Endothelial cell of umbilical vein (primary cell): ENCODE results near the gene LUZP2. TPM values are rescaled to one million over a fixed set of nuclear protein-coding genes. Genes with fewer than 3 reads are reported as not detected.

ENCODE experiments used
- Bru-seq: library from RNA; stranded (reverse); fragments of 400-500 nt; gene quantifications from one replicate; lab custom pipeline; 2021; lab: Mats Ljungman, UMichigan
- BruChase-seq, 2 experiments: library from RNA; stranded (reverse); fragments of 400-500 nt; gene quantifications; one replicate each; lab custom pipeline; 2021; lab: Mats Ljungman, UMichigan
- BruUV-seq: library from RNA; stranded (reverse); fragments of 400-500 nt; replicated peaks from 2 replicates; lab custom pipeline; 2021; lab: Mats Ljungman, UMichigan
- CTCF ChIA-PET: fragments of 300-600, 350-600 bp; sonication (Branson Sonifier 250); formaldehyde crosslinking; loops from one replicate; lab custom pipeline; 2021; ENCODE audit warnings: antibody characterized with exemption, inconsistent platforms; lab: Charles Lee
- POLR2A ChIA-PET: fragments of 300-600, 350-600 bp; sonication (Branson Sonifier 250); formaldehyde crosslinking; loops from one replicate; lab custom pipeline; 2021; ENCODE audit warnings: antibody characterized with exemption, inconsistent platforms; lab: Charles Lee
- DNase-seq: peaks from one replicate; pipeline ENCODE4 v3.0.0-alpha.2; 2011; ENCODE audit warnings: low read depth, low spot score
- FAIRE-seq: peaks from 2 replicates; lab custom pipeline; 2011; peaks lifted over from hg19 to GRCh38; lab: Jason Lieb, UNC
- H2AFZ ChIP-seq: 2 replicates; pipeline ENCODE4 v1.6.0; 2012; ENCODE audit warnings: low read depth, low read length, control low read depth, inconsistent platforms
- H3K27ac ChIP-seq: 2 replicates; pipeline ENCODE4 v1.5.1; 2011; ENCODE audit warnings: low read depth, mild to moderate bottlenecking, control low read depth, low read length, moderate library complexity; ENCODE audit not compliant: insufficient read depth
- H3K27me3 ChIP-seq, 2 experiments: 2 replicates each; pipeline versions ENCODE4 v1.6.0 to v1.6.1; 2011; ENCODE audit warnings: low read length in 2 of 2, mixed read lengths in 1 of 2; ENCODE audit not compliant: control insufficient read depth in 2 of 2, insufficient read depth in 2 of 2
- H3K36me3 ChIP-seq, 2 experiments: 2 replicates in 1 of 2; 3 replicates in 1 of 2; pipeline ENCODE4 v1.5.1; 2011; ENCODE audit warnings: low read length in 2 of 2, mild to moderate bottlenecking in 1 of 2, moderate library complexity in 1 of 2; ENCODE audit not compliant: control insufficient read depth in 2 of 2, insufficient read depth in 2 of 2; ENCODE audit errors: extremely low read depth in 1 of 2
- H3K4me1 ChIP-seq: 3 replicates; pipeline ENCODE4 v1.5.1; 2011; ENCODE audit warnings: mild to moderate bottlenecking, low read length; ENCODE audit not compliant: control insufficient read depth, insufficient read depth; ENCODE audit errors: extremely low read depth
- H3K4me2 ChIP-seq: 2 replicates; pipeline ENCODE4 v1.6.1; 2011; ENCODE audit warnings: low read length, control low read depth, mixed read lengths; ENCODE audit not compliant: insufficient read depth
- H3K4me3 ChIP-seq, 3 experiments: fragments of 200-600 bp in 1 of 3; sonication (generic), shearing (Covaris generic) in 1 of 3; replicated peaks in 1 of 3; 2 replicates each; pipeline ENCODE4 v1.5.1; 2011 to 2016; ENCODE audit warnings: control low read depth in 3 of 3, low read length in 3 of 3, mild to moderate bottlenecking in 2 of 3, inconsistent platforms in 1 of 3, low read depth in 1 of 3, moderate library complexity in 1 of 3; ENCODE audit not compliant: insufficient read depth in 1 of 3
- H3K79me2 ChIP-seq: 2 replicates; pipeline ENCODE4 v1.6.0; 2012; ENCODE audit warnings: low read length, inconsistent platforms; ENCODE audit not compliant: control insufficient read depth, insufficient read depth
- H3K9ac ChIP-seq: replicated peaks from 2 replicates; pipeline ENCODE3; 2011; ENCODE audit warnings: low read length, control low read depth; ENCODE audit not compliant: insufficient read depth; ENCODE audit errors: extremely low read depth
- H3K9me1 ChIP-seq: replicated peaks from 3 replicates; pipeline ENCODE4 v1.6.0; 2011; ENCODE audit warnings: mild to moderate bottlenecking, low read length; ENCODE audit not compliant: control insufficient read depth, insufficient read depth; ENCODE audit errors: extremely low read depth
- H3K9me3 ChIP-seq: replicated peaks from 2 replicates; pipeline ENCODE4 v1.5.1; 2012; ENCODE audit warnings: low read length, inconsistent platforms; ENCODE audit not compliant: control insufficient read depth, insufficient read depth
- H4K20me1 ChIP-seq: replicated peaks from 2 replicates; pipeline ENCODE3; 2011; ENCODE audit warnings: mild to moderate bottlenecking, low read length; ENCODE audit not compliant: control insufficient read depth, insufficient read depth; ENCODE audit errors: extremely low read depth
- EZH2 ChIP-seq: IDR thresholded peaks from 2 replicates; pipeline ENCODE4 v1.6.1; 2012; ENCODE audit warnings: borderline replicate concordance, low read depth, mild to moderate bottlenecking, moderate library complexity, low read length, inconsistent platforms; ENCODE audit not compliant: severe bottlenecking
- FOS ChIP-seq: IDR thresholded peaks from 2 replicates; pipeline ENCODE4 v1.6.1; 2011; ENCODE audit warnings: mild to moderate bottlenecking, low read length, moderate library complexity, borderline replicate concordance; ENCODE audit not compliant: insufficient read depth
- GATA2 ChIP-seq: IDR thresholded peaks from 2 replicates; pipeline ENCODE4 v1.7.0; 2011; ENCODE audit warnings: low read depth, mild to moderate bottlenecking, moderate library complexity, mixed read lengths, low read length; ENCODE audit not compliant: insufficient read length, insufficient read depth
- JUN ChIP-seq: IDR thresholded peaks from 2 replicates; pipeline ENCODE4 v1.6.1; 2011; ENCODE audit warnings: borderline replicate concordance, low read depth; ENCODE audit not compliant: insufficient read length, insufficient read depth
- MAX ChIP-seq: IDR thresholded peaks from 2 replicates; pipeline ENCODE4 v1.6.1; 2011; ENCODE audit not compliant: insufficient read depth, insufficient read length
- MYC ChIP-seq: IDR thresholded peaks from one replicate; pipeline ENCODE4 v1.6.1; 2011; ENCODE audit warnings: mild to moderate bottlenecking, low read depth, low read length
- POLR2A ChIP-seq: IDR thresholded peaks from 2 replicates; pipeline ENCODE4 v1.6.1; 2012; ENCODE audit warnings: low read depth, mild to moderate bottlenecking, control low read depth, low read length
- POLR2AphosphoS5 ChIP-seq: IDR thresholded peaks from 2 replicates; pipeline ENCODE4 v1.6.1; 2012; ENCODE audit warnings: low read depth, mild to moderate bottlenecking, control low read depth, low read length, moderate library complexity; ENCODE audit not compliant: insufficient read depth
- dilution Hi-C: fragments of 300-500 bp; cut with MboI; formaldehyde crosslinking; loops from one replicate; pipeline ENCODE4 v1.15.0; 2019; ENCODE audit warnings: low sequenced_read_pairs; ENCODE audit not compliant: extremely low pct_ligation_motif_present
- intact Hi-C: fragments of 100-400 bp; cut with micrococcal nuclease; formaldehyde crosslinking; loops from one replicate; pipeline ENCODE4 v1.10.0; 2022
- long read RNA-seq: library from polyadenylated mRNA; stranded (forward); transcript quantifications from one replicate; pipeline ENCODE4 v2.0.0, GENCODE V29; 2021
- polyA minus RNA-seq, 3 experiments: library from RNA; depleted of rRNA, polyadenylated mRNA; stranded (reverse); fragments of >200 nt; gene quantifications; 1 replicate in 1 of 3; 2 replicates in 2 of 3; pipeline ENCODE4 v1.2.3, GENCODE V29; 2011
- polyA plus RNA-seq, 4 experiments: library from polyadenylated mRNA; depleted of rRNA in 3 of 4; stranded (reverse) in 3 of 4; unstranded in 1 of 4; fragments of >200 nt; gene quantifications; 2 replicates each; pipeline versions ENCODE4 v1.2.1 to v1.2.3, GENCODE V29; 2011 to 2012; ENCODE audit warnings: missing spikeins in 1 of 4
- total RNA-seq: library from RNA; stranded (reverse); gene quantifications from 2 replicates; pipeline ENCODE4 v1.2.3, GENCODE V29; 2021
- TF ChIP-seq, protein P1 (sequence below), 2 donors: IDR thresholded peaks; 1 replicate in 1 of 2; 2 replicates in 1 of 2; pipeline ENCODE4 v1.5.1; 2011; ENCODE audit warnings: low read length in 2 of 2, mild to moderate bottlenecking in 2 of 2, moderate library complexity in 2 of 2, control low read depth in 1 of 2, inconsistent platforms in 1 of 2, low read depth in 1 of 2; ENCODE audit not compliant: insufficient read depth in 1 of 2; ENCODE audit errors: extremely low read depth in 1 of 2

LUZP2 gene
- total RNA-seq (0.07 and 0.23 TPM in 2 replicates), polyA plus RNA-seq (not detected in 2 replicates), polyA minus RNA-seq (0.19 TPM in 1 of 2 replicates, not detected in the other), Bru-seq, nascent RNA (percentile 16 among the genes with signal in this experiment), BruChase-seq, experiment 1, labeled RNA remaining after a 6-hour chase (percentile 7 among the genes with signal in this experiment), BruChase-seq, experiment 2, labeled RNA remaining after a 2-hour chase (percentile 10 among the genes with signal in this experiment)
- polyA plus RNA-seq (2011; cell fraction: cytosol; rRNA removed), result 0.01 TPM in 1 of 2 replicates, not detected in the other
- not detected in 2 replicates for polyA plus RNA-seq (2011; cell fraction: nucleus; rRNA removed)
- polyA plus RNA-seq (2012), result 0.10 TPM in 1 of 2 replicates, not detected in the other
- not detected for polyA minus RNA-seq (2011; cell fraction: cytosol; rRNA and poly(A)+ RNA removed)
- polyA minus RNA-seq (2011; cell fraction: nucleus; rRNA and poly(A)+ RNA removed), result 0.19 TPM in 1 of 2 replicates, not detected in the other
- long read RNA-seq, result 0 reads

DNA sequence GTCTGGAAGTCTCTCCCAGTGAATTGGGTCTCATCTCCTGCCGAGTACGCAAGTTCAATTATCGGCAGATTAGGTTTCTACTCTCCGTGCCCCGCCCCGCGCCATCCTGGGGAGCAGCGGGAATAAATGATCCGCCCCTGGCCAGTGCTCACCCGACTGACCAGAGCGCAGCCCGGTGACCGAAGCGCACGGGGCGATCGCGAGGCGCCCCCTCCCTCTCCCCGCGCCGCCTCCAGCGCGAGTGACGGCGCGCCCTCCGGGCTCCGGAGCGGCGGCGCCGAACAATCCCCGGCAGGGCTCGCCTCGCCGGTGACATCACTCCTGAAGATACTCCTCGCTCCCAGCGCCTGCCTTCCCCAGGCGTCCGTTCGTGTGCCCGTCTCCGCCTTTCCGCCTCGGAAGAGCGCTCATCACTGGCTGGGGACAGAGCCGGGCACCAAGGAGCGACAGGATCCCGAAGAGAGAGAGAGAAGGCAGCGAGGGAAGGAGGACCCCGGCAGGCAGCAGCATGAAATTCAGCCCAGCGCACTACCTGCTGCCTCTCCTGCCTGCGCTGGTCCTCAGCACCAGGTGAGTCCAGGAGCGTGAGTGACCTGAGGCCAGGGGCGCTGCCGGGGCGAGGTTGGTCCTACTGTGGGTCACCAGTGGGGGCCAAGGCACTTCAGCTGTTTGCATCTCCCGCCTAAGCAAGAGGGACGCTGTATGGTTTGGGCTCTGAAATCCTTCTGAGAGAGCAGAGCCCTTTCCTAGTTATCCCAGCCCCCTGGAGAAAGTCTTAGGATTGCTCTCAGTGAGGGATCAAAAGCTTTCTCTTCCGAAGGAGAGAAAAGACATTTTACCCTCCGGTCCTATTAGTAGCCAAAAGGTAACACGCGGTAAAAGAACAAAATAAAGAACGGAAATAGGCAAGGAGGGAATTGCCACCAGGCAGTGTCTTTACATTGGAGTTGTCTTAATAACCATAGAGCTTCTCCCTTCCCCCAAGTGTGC, at the start of gene LUZP2:
Gene LUZP2 (plus strand): TSS at position 318 of the 990 bp plus-strand sequence.
- FAIRE-seq (no peak), DNase-seq (peak; percentile 42)
- peaks cover 2% of the 10 kb centered on the region for H3K9me1 ChIP-seq
- H3K4me3 ChIP-seq, result peak within 1 kb of the TSS; percentile 23 to 54 (median 38)
- H3K27ac ChIP-seq, result no peak within 1 kb of the TSS
- peak within 1 kb of the TSS; percentile 14 for H3K9ac ChIP-seq
- POLR2A ChIA-PET, result no interaction called here
- no peaks in the 10 kb centered on the region for H3K79me2 ChIP-seq
- TF ChIP-seq EZH2, result no peak
- no peak for TF ChIP-seq FOS
- TF ChIP-seq GATA2, result no peak
- no peak for TF ChIP-seq JUN
- TF ChIP-seq POLR2AphosphoS5, result no peak
- TF ChIP-seq POLR2A, result no peak
- TF ChIP-seq MYC, result no peak
- no peak for TF ChIP-seq MAX
- TF ChIP-seq, protein P1, sequence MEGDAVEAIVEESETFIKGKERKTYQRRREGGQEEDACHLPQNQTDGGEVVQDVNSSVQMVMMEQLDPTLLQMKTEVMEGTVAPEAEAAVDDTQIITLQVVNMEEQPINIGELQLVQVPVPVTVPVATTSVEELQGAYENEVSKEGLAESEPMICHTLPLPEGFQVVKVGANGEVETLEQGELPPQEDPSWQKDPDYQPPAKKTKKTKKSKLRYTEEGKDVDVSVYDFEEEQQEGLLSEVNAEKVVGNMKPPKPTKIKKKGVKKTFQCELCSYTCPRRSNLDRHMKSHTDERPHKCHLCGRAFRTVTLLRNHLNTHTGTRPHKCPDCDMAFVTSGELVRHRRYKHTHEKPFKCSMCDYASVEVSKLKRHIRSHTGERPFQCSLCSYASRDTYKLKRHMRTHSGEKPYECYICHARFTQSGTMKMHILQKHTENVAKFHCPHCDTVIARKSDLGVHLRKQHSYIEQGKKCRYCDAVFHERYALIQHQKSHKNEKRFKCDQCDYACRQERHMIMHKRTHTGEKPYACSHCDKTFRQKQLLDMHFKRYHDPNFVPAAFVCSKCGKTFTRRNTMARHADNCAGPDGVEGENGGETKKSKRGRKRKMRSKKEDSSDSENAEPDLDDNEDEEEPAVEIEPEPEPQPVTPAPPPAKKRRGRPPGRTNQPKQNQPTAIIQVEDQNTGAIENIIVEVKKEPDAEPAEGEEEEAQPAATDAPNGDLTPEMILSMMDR (IDR thresholded peaks at IDR 0.05; ENCODE audit: extremely low read depth in 1 of 2, insufficient read depth in 1 of 2, low read depth in 1 of 2, low read length in 2 of 2), result no peak
- intact Hi-C loops (loop anchor here (2.0 kb wide), 1 partner anchor 956 kb away; no protein-coding TSS in a partner anchor), dilution Hi-C loops (no loop called here)
- peak within 1 kb of the TSS; percentile 90 for H3K4me2 ChIP-seq
- H3K9me3 ChIP-seq, result no peaks in the 10 kb centered on the region
- peaks cover 25 to 41% of the 10 kb centered on the region in 2 experiments for H3K27me3 ChIP-seq
- H4K20me1 ChIP-seq, result no peaks in the 10 kb centered on the region
- no TSS peak for BruUV-seq
- H3K4me1 ChIP-seq, result peaks cover 9% of the 10 kb centered on the region
- H2AFZ ChIP-seq, result peak within 1 kb of the TSS; percentile 97
- CTCF ChIA-PET, result interaction anchor here (1.4 kb wide), 1 partner anchor 10 kb away, joined by 6 read pairs; no protein-coding TSS in a partner anchor
- H3K36me3 ChIP-seq, result no peaks in the 10 kb centered on the region
